ENCODE data around the gene SLAMF6.

Gene SLAMF6

GRCh38 chr1:160460683-160461287 lies 62.3 kb downstream of the SLAMF6 start:
- DNase-seq, result no peak

GRCh38 chr1:160460214-160460642 lies 62.8 kb downstream of the SLAMF6 start:
- no peak for DNase-seq

GRCh38 chr1:160459687-160460086 lies 63.4 kb downstream of the SLAMF6 start:
- no peak for DNase-seq

- DNase-seq, result no peak
Observed at GRCh38 chr1:160459056-160459455, 64.0 kb downstream of the SLAMF6 start.

GRCh38 chr1:160455153-160455517 lies 67.9 kb downstream of the SLAMF6 start:
- DNase-seq, result no peak

GRCh38 chr1:160454371-160455152 lies 68.5 kb downstream of the SLAMF6 start:
- DNase-seq, result no peak

- no peak for DNase-seq
Observed at GRCh38 chr1:160453443-160453842, 69.6 kb downstream of the SLAMF6 start.

- no peak for DNase-seq
Observed at GRCh38 chr1:160451859-160452232, 71.2 kb downstream of the SLAMF6 start.

- DNase-seq, result no peak
Observed at GRCh38 chr1:160451119-160451858, 71.8 kb downstream of the SLAMF6 start.

- DNase-seq, result no peak
Observed at GRCh38 chr1:160449494-160449893, 73.6 kb downstream of the SLAMF6 start.

- DNase-seq, result no peak
Observed at GRCh38 chr1:160446945-160447600, 76.0 kb downstream of the SLAMF6 start.

- no peak for DNase-seq
Observed at GRCh38 chr1:160439718-160440117, 83.3 kb downstream of the SLAMF6 start.

- DNase-seq, result no peak
Observed at GRCh38 chr1:160438935-160439334, 84.1 kb downstream of the SLAMF6 start.

- no peak for DNase-seq
Observed at GRCh38 chr1:160438317-160438918, 84.6 kb downstream of the SLAMF6 start.

- no peak for DNase-seq
Observed at GRCh38 chr1:160437432-160438316, 85.4 kb downstream of the SLAMF6 start.

- no peak for DNase-seq
Observed at GRCh38 chr1:160436966-160437365, 86.1 kb downstream of the SLAMF6 start.

Data from SW 1271 (cell line).